IPS-18c (cell line): ENCODE results near the gene RASA3.
"Not testable (repeated sequence)": the region's sequence is repeated elsewhere in the genome, so short reads cannot be mapped to it uniquely, and the experiment has no call there.

Source experiments
- H3K4me3 ChIP-seq: 2 replicates; pipeline ENCODE4 v1.7.0; 2013; ENCODE audit warnings: low read depth, mild to moderate bottlenecking, low read length, moderate library complexity; ENCODE audit not compliant: insufficient read depth
- H3K9me3 ChIP-seq: one replicate; pipeline ENCODE4 v1.6.1; 2013; ENCODE audit warnings: mild to moderate bottlenecking, low read length, moderate library complexity; ENCODE audit not compliant: control insufficient read depth, insufficient read depth

RASA3 gene

GRCh38 chr13:114122591-114123211 is 9.7 kb downstream of the RASA3 start:
- Histone ChIP-seq H3K9me3 (no peaks in the 10 kb centered on the region), H3K4me3 (no peak overlapping the region)

- Histone ChIP-seq H3K9me3 (no peaks in the 10 kb centered on the region), H3K4me3 (no peak overlapping the region)
Measured at GRCh38 chr13:114122127-114122511, 10.3 kb downstream of the RASA3 start.

- Histone ChIP-seq H3K4me3 (no peak overlapping the region), H3K9me3 (no peaks in the 10 kb centered on the region)
Measured at GRCh38 chr13:114121496-114122126, 10.8 kb downstream of the RASA3 start.

GRCh38 chr13:114121031-114121430 is 11.4 kb downstream of the RASA3 start:
- no peak overlapping the region for H3K4me3 ChIP-seq
- no peaks in the 10 kb centered on the region for H3K9me3 ChIP-seq

GRCh38 chr13:114120591-114121011 is 11.8 kb downstream of the RASA3 start:
- Histone ChIP-seq H3K4me3 (no peak overlapping the region), H3K9me3 (no peaks in the 10 kb centered on the region)

GRCh38 chr13:114119196-114119595 is 13.2 kb downstream of the RASA3 start:
- Histone ChIP-seq H3K9me3 (no peaks in the 10 kb centered on the region), H3K4me3 (no peak overlapping the region)

- Histone ChIP-seq H3K9me3 (no peaks in the 10 kb centered on the region), H3K4me3 (no peak overlapping the region)
Measured at GRCh38 chr13:114118511-114119123, 13.8 kb downstream of the RASA3 start.

GRCh38 chr13:114118086-114118485 is 14.3 kb downstream of the RASA3 start:
- Histone ChIP-seq H3K9me3 (no peaks in the 10 kb centered on the region), H3K4me3 (no peak overlapping the region)

GRCh38 chr13:114117341-114117874 is 15.0 kb downstream of the RASA3 start:
- not testable (repeated sequence) for H3K9me3 ChIP-seq, H3K4me3 ChIP-seq

GRCh38 chr13:114116734-114117133 is 15.7 kb downstream of the RASA3 start:
- no peaks in the 10 kb centered on the region for H3K9me3 ChIP-seq
- H3K4me3 ChIP-seq: no peak overlapping the region

GRCh38 chr13:114115796-114116195 is 16.6 kb downstream of the RASA3 start:
- Histone ChIP-seq H3K4me3 (no peak overlapping the region), H3K9me3 (no peaks in the 10 kb centered on the region)

- no peaks in the 10 kb centered on the region for H3K9me3 ChIP-seq
- no peak overlapping the region for H3K4me3 ChIP-seq
Measured at GRCh38 chr13:114115191-114115671, 17.2 kb downstream of the RASA3 start.

- not testable (repeated sequence) for H3K9me3 ChIP-seq, H3K4me3 ChIP-seq
Measured at GRCh38 chr13:114114666-114115065, 17.8 kb downstream of the RASA3 start.

GRCh38 chr13:114114006-114114640 is 18.3 kb downstream of the RASA3 start:
- H3K9me3 ChIP-seq: no peaks in the 10 kb centered on the region
- no peak overlapping the region for H3K4me3 ChIP-seq

- not testable (repeated sequence) for H3K4me3 ChIP-seq, H3K9me3 ChIP-seq
Measured at GRCh38 chr13:114113395-114113794, 19.0 kb downstream of the RASA3 start.

GRCh38 chr13:114112826-114113322 is 19.5 kb downstream of the RASA3 start:
- peaks cover 2% of the 10 kb centered on the region for H3K9me3 ChIP-seq
- H3K4me3 ChIP-seq: no peak overlapping the region

GRCh38 chr13:114112231-114112825 is 20.1 kb downstream of the RASA3 start:
- peaks cover 2% of the 10 kb centered on the region for H3K9me3 ChIP-seq
- no peak overlapping the region for H3K4me3 ChIP-seq
